DMS114 treated with DMSO at 0.1 percent for 48 hours (cell line): Measurements from ENCODE around the gene EVA1A.
"Not testable (repeated sequence)": the region's sequence is repeated elsewhere in the genome, so short reads cannot be mapped to it uniquely, and the experiment has no call there.

ENCODE experiments used
- DNase-seq: peaks from one replicate; lab custom pipeline; 2025; ENCODE audit not compliant: unreplicated experiment; lab: John Stamatoyannopoulos, UW

EVA1A gene

GRCh38 chr2:75489721-75490120, 71.0 kb downstream of the EVA1A start:
- no peak for DNase-seq

DNA sequence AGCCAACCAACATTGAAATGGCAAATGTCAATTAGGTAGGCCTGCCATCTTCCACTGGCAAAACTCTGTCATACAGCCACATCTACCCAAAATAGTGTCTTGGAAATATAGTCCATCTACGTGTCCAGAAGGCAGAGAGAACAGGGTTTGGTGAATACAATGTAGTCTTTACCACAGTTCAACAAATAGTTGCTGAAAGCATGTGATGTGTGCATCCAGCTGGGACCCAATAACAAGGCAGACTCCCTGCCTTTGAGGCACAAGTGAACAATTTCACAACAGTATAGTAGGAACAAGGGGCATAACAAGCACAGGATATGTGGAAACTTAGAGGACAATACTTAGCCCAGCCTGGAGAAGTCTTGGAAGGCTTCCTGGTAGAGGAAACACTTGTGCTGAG, 72.6 kb downstream of the EVA1A start:
- no peak for DNase-seq

DNA sequence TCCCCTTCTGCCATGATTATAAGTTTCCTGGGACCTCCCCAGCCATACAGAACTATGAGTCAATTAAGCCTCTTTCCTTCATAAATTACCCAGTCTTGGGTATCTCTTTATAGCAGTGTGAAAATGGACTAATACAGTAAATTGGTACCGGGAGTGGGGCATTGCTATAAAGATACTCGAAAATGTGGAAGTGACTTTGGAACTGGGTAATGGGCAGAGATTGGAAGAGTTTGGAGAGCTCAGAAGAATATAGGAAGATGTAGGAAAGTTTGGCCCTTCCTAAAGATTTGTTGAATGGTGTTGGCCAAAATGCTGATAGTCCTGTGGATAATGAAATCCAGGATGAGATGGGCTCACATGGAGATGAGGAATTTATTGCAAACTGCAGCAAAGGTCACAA, 74.0 kb downstream of the EVA1A start:
- not testable (repeated sequence) for DNase-seq

GRCh38 chr2:75484840-75485239, 75.9 kb downstream of the EVA1A start:
- DNase-seq: no peak

DNA sequence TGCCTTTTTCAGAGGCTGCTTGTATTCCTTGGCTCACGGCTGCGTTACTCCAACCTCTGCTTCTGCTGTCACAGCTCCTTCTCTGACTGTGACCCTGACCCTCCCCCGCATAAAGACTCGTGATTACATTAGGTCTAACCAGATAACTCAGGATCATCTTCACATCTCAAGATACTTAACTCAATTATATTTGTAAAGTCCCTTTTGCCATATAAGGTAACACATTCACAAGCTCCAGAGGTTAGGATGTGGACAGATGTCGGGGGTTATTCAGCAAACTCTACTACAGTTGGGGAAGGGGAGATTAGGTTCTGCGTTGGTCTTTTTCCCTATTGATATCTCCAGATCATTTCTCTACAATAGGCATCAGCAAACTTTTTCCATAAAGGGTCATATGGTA, 76.9 kb downstream of the EVA1A start:
- no peak for DNase-seq

GRCh38 chr2:75482398-75482797, 78.3 kb downstream of the EVA1A start:
- no peak for DNase-seq

GRCh38 chr2:75480971-75481836, 79.5 kb downstream of the EVA1A start:
- no peak for DNase-seq

- DNase-seq: not testable (repeated sequence)
Observed at GRCh38 chr2:75477696-75478095, 83.0 kb downstream of the EVA1A start.

DNA sequence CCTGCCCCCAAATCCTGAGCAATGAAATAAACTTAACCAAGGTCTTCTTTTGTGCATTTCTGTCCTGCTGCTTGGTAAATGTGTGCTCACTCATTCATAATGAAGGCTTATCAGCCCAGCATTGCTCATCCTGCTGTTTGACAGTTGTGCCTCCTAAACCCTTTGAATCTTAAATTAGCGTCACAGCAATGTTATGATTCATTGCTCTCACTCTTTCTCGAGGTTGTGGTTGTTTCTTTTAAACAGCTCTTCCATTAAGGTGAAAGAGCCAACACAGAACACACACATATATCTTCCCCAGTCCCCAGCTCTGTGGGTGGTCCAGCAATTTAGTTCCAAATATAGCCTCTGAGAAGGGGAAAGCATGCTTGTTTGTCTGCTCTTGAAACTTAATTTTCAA, 84.0 kb downstream of the EVA1A start:
- DNase-seq: no peak

- no peak for DNase-seq
Observed at GRCh38 chr2:75475976-75476375, 84.8 kb downstream of the EVA1A start.

DNA sequence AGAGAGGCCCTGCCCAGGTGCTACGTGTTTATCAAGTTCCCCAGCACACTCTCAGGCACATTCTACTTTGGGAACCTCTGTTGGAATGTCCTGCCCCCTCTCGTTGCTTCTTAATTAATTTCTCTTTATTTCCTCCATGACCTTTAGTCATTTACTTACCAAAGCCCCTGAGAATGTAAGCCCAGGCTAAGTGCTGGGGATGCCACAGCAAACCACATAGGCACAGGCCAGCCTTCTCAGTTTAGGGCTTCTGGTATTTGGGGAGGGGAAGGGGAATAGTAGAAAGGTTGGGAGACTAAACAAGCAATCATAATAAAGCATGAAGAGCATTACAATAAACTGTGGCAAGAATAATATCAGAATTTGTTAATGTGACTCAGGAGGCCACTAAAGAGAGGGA, 85.7 kb downstream of the EVA1A start:
- no peak for DNase-seq

GRCh38 chr2:75474115-75474514, 86.6 kb downstream of the EVA1A start:
- DNase-seq: no peak

GRCh38 chr2:75466708-75467311, 93.9 kb downstream of the EVA1A start:
- peak; percentile 16 for DNase-seq

GRCh38 chr2:75465317-75465984, 95.3 kb downstream of the EVA1A start:
- DNase-seq: no peak

- DNase-seq: no peak
Observed at GRCh38 chr2:75464348-75464946, 96.3 kb downstream of the EVA1A start.

- no peak for DNase-seq
Observed at GRCh38 chr2:75462721-75463120, 98.0 kb downstream of the EVA1A start.

- DNase-seq: no peak
Observed at GRCh38 chr2:75462206-75462605, 98.5 kb downstream of the EVA1A start.

DNA sequence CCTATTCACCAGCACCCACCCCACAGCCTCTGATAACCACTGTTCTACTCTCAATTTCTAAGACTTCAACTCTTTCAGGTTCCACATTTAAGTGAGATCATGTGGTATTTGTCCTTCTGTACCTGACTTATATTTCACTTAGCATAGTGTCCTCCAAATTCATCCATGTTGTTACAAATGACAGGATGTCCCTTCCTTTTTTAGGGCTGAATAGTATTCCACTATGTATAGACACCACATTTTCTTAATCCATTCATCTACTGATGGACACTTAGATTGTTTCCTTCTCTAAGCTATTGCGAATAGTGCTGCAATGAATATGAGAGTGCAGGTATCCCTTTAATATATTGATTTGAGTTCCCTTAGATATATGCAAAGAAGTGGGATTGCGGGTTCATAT, 100.1 kb downstream of the EVA1A start:
- no peak for DNase-seq

GRCh38 chr2:75459565-75460310, 101.0 kb downstream of the EVA1A start:
- DNase-seq: no peak

GRCh38 chr2:75458201-75458600, 102.5 kb downstream of the EVA1A start:
- no peak for DNase-seq

DNA sequence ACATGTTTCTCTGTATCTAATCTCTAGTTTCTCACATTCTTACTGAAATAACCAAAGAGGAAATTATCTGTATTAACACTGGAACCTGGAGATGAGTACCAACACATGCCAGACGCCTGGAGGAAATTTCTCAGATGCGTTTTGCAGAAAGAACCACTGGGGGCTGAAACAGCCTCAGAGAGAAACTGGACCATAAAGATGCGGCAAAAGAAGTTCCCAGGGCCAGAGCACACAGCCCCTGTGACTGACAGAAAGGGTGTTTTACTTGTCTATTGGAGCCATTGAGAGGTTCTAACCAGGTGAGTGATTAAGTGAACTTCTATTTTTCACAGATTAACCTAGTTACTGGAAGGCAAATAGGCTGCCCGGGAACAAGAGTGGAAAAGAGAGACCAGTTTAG, 103.9 kb downstream of the EVA1A start:
- DNase-seq: no peak
